ENCODE data around the gene TMEM229A.

- TF ChIP-seq CTCF (conservative IDR thresholded peaks at IDR 0.05; ENCODE audit: low read length) (no peak), EZH2phosphoT487 (IDR thresholded peaks at IDR 0.05; ENCODE audit: borderline replicate concordance) (no peak)
These were observed 39.9 kb downstream of the TMEM229A start for GRCh38 chr7:123992913-123993518.
